ENCODE results near the gene SYNDIG1. TPM values are rescaled to one million over a fixed set of nuclear protein-coding genes. Genes with fewer than 3 reads are reported as not detected.

Gene SYNDIG1
- total RNA-seq, 4 donors from 2014 or later, result 5.1 to 15.9 (median 14.3) TPM

DNA sequence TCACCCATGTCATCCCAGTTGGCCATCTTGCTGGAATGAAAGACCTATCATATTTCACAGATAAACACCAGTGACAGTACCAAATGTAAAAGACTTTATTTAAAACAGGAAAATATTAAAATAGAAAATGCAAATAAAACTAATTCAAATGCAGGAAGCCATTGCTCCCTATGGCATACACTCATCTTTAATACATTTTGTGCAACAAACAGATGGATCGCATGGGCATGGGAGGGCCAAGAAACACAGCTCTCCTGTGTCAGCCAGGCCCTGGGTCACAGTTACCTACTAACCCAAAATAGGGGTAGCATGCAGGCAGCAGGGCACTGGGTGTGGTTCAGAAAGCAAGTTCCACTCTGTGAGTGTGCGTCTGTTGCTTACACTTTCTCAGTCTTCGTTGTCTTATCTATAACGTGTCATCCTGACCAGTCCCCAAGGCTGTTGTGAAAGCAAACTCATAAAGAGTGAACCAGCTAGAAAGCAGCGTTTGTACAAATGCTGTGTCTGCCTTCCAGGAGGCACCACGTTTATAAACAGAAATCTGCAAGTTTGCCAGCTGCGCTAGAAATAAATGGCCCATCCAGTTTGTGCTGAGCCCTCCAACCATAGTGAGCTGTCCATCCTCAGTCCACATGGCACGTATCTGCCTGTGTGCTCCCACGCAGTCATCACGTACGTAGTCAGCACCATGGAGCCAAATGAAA is 180.5 kb downstream of the SYNDIG1 start:
- TF ChIP-seq CTCF (IDR thresholded peaks at IDR 0.05) (no peak), POLR2A (IDR thresholded peaks at IDR 0.05) (no peak), EP300 (IDR thresholded peaks at IDR 0.05) (no peak)
- H3K27ac ChIP-seq, result no peak overlapping the region
- DNase-seq (ENCODE audit: low spot score in 2 of 2), result no peak
- no peaks in the 10 kb centered on the region for H3K27me3 ChIP-seq
- peaks cover 0 to 2% (median 0%) of the 10 kb centered on the region in 4 donors for H3K9me3 ChIP-seq
- no peaks in the 10 kb centered on the region for H3K36me3 ChIP-seq
- no peaks in the 10 kb centered on the region for H3K4me1 ChIP-seq
- 73 to 79% methylated on average over 11 of the region's 11 CpGs for WGBS, 2 donors
- no peak overlapping the region for H3K4me3 ChIP-seq

DNA sequence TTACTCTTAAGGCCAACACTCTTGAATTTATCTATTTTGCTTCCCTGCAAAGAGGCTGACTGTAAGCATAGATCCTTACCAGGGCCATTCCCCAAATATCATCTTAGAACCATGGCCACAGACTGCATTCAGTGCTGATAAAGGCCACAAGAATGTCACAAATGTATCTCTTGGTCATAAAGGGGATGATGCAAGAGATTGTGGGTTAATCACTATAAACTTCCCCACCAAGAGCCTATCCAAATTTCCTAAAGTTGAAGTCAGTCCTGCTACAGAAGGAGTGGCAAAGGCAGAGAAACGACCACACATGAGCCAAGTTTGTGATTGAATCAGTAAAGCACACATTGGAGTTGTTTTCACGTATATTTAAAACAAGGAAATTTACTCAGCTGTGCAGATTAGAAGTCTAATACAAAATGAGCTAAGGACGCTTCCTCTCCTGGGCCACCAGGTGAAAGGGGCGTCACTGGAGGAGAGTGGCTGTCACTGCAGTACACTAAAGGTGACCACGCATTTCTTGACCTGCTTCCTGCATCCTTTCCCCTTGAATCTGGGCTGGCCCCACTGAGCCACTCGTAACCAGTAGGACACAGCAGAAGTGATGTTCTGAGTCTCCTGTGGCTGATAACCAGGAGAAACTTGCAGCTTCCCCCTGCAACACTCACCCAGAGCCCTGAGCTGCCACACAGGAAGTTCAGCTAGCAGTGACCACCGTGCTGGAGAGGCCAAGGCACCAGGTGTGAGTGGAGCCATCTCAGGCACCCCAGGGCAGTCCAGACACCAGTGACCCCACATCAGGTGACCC is 181.9 kb downstream of the SYNDIG1 start:
- Histone ChIP-seq H3K27me3 (no peaks in the 10 kb centered on the region), H3K27ac (no peak overlapping the region), H3K9me3 (no peaks in the 10 kb centered on the region), H3K4me3 (no peak overlapping the region), H3K36me3 (no peaks in the 10 kb centered on the region), H3K4me1 (no peaks in the 10 kb centered on the region)
- no peak for DNase-seq (ENCODE audit: low spot score in 2 of 2)
- WGBS, 2 donors, result 62 to 64% methylated on average over 7 of the region's 7 CpGs
- TF ChIP-seq EP300 (IDR thresholded peaks at IDR 0.05) (no peak), CTCF (IDR thresholded peaks at IDR 0.05) (no peak), POLR2A (IDR thresholded peaks at IDR 0.05) (no peak)

GRCh38 chr20:24651976-24652345 is 182.5 kb downstream of the SYNDIG1 start:
- DNase-seq (ENCODE audit: low spot score in 2 of 2), result no peak
- H3K27me3 ChIP-seq, result no peaks in the 10 kb centered on the region
- H3K9me3 ChIP-seq, result no peaks in the 10 kb centered on the region
- 79 to 85% methylated on average over 4 of the region's 4 CpGs for WGBS, 2 donors
- no peaks in the 10 kb centered on the region for H3K4me1 ChIP-seq
- H3K4me3 ChIP-seq, result no peak overlapping the region
- TF ChIP-seq POLR2A (IDR thresholded peaks at IDR 0.05) (no peak), EP300 (IDR thresholded peaks at IDR 0.05) (no peak), CTCF (IDR thresholded peaks at IDR 0.05) (no peak)
- no peak overlapping the region for H3K27ac ChIP-seq
- H3K36me3 ChIP-seq, result no peaks in the 10 kb centered on the region

DNA sequence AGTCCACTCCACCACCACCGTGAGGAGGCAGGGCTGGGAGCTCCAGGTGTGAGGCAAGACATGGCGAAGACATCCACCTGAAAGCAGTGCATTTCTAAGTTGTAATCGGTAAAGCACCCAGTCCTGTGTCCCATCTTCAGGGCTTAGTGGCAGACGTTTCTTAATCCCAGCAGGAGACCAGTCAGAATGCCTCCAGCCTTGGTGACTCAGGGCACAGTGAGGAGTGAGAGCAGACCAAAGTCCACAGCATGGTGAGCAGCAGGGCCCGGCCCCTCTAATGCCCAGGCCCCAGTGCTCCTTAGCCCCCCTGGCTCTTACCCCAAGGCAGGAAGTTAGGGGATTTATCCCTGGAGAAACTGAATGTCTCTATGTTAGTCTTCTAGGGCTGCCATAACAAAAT is 183.9 kb downstream of the SYNDIG1 start:
- no peaks in the 10 kb centered on the region for H3K27me3 ChIP-seq
- H3K27ac ChIP-seq, result no peak overlapping the region
- no peak overlapping the region for H3K4me3 ChIP-seq
- no peak for DNase-seq (ENCODE audit: low spot score in 2 of 2)
- 64 to 86% methylated on average over 4 to 5 of the region's 5 CpGs for WGBS, 2 donors
- TF ChIP-seq CTCF (IDR thresholded peaks at IDR 0.05) (no peak), POLR2A (IDR thresholded peaks at IDR 0.05) (no peak), EP300 (IDR thresholded peaks at IDR 0.05) (no peak)
- H3K36me3 ChIP-seq, result no peaks in the 10 kb centered on the region
- no peaks in the 10 kb centered on the region for H3K9me3 ChIP-seq
- H3K4me1 ChIP-seq, result no peaks in the 10 kb centered on the region

DNA sequence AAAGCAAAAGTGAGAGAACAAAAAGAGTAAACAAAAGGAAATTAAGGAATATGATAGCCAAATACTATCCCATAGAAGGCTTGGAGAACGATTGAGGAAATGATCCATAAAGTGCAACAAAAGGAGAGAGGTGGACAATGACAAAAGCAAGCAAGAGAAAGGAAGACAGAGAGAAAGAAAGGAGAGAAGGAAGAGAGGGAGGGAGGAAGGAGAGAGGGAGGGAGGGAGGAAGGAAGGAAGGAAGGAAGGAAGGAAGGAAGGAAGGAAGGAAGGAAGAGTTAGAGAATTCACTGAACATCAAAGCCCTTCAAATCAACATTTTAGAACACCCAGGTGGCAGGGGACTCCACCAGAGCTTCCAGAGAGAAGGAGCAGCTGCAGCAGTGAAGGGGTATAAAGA is 185.0 kb downstream of the SYNDIG1 start:
- 32 to 55% methylated on average over 1 of the region's 1 CpG for whole genome bisulfite sequencing, 2 donors
- H3K9me3 ChIP-seq, result no peaks in the 10 kb centered on the region
- DNase-seq (ENCODE audit: low spot score in 2 of 2), result no peak
- H3K36me3 ChIP-seq, result no peaks in the 10 kb centered on the region
- H3K27ac ChIP-seq, result no peak overlapping the region
- TF ChIP-seq CTCF (IDR thresholded peaks at IDR 0.05) (no peak), EP300 (IDR thresholded peaks at IDR 0.05) (no peak), POLR2A (IDR thresholded peaks at IDR 0.05) (no peak)
- no peaks in the 10 kb centered on the region for H3K4me1 ChIP-seq
- H3K27me3 ChIP-seq, result no peaks in the 10 kb centered on the region
- no peak overlapping the region for H3K4me3 ChIP-seq

Measured in tibial nerve (tissue), 4 donors.